ACHN (cell line): ENCODE measurements around the gene RNF34.

Experiments
- DNase-seq: peaks from one replicate; pipeline ENCODE4 v3.0.0-alpha.2; 2015
- in situ Hi-C: cut with HindIII; loops from 2 replicates; pipeline ENCODE4 v1.10.0; 2017; ENCODE audit warnings: low sequenced_read_pairs, low pct_ligation_motif_present, low pct_unique_long_range_greater_than_20kb

RNF34 gene

GRCh38 chr12:121453629-121454028 is 53.7 kb downstream of the RNF34 start:
- no peak for DNase-seq
- in situ Hi-C loops, result no loop called here

DNA sequence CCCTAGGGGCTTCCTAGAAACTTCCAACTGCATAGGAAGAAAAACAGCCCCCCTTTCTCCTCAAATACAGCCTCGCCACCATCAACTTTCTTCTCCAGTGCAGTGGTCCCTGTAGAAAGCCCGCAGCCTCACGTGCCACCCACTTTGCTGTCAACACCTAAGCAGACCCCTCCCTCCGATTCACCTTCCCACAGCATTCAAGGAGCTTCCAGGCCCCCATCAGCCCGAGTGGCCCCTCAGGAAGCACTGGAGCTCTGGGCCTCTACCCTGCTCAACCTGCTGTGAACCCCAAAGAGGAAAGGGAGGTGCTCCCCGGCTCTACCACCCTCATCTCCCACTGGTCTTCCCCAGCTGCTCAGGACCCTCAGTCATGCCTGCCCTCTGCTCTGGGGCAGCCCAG is 55.0 kb downstream of the RNF34 start:
- no peak for DNase-seq
- in situ Hi-C loops, result no loop called here

GRCh38 chr12:121455766-121456420 is 56.0 kb downstream of the RNF34 start:
- DNase-seq, result no peak
- in situ Hi-C loops, result no loop called here

DNA sequence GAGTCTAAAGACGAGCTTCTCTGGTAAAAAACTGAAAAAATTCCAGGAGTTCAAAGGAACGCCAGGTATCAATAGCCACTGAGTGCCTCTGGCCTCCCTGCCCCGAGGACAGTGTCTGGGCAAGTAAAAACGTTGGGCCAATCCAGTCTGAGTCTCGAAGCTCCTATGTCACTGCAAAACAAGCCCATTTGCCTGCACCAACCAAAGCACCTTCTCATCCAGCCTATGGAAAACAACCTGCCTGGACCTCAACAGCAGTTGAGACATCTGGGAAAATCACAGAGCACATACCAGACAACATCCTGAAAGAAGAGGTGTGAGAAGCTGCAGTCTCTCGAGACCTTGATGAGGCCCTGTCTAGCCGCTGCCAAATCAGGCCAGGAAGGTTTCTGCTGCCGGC is 56.6 kb downstream of the RNF34 start:
- in situ Hi-C loops, result no loop called here
- DNase-seq, result no peak

GRCh38 chr12:121461048-121461447 is 61.1 kb downstream of the RNF34 start:
- DNase-seq, result no peak

DNA sequence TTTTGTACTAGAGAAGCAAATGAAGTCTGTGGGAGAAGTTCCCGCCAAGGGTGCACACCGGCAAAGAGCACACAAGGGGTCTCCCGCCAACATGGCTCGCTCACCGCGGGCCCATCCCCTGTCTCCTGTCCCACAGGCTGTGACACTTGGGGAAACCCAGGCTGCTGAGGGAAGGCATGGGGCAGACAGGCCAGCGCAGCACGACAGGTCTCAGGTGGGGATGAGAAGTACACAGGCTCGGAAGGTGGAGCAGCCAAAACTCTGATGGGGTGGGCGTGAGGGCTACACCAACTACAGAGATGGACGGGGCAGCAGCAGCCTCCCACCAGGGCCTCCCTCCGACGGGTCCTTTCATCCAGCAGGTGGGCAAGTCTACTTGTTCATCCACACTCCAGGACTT is 64.4 kb downstream of the RNF34 start:
- in situ Hi-C loops, result no loop called here
- DNase-seq, result no peak

More at GRCh38 chr12:121461048-121461447, 61.1 kb downstream of the RNF34 start:
- in situ Hi-C loops, result no loop called here

- peak; percentile 29 for DNase-seq
- in situ Hi-C loops, result no loop called here
Observed at GRCh38 chr12:121465921-121466793, 66.2 kb downstream of the RNF34 start.

- DNase-seq, result peak; percentile 94
- in situ Hi-C loops, result no loop called here
Observed at GRCh38 chr12:121466794-121467637, 67.1 kb downstream of the RNF34 start.

- in situ Hi-C loops, result no loop called here
- peak; percentile 47 for DNase-seq
Observed at GRCh38 chr12:121467638-121468498, 68.0 kb downstream of the RNF34 start.

DNA sequence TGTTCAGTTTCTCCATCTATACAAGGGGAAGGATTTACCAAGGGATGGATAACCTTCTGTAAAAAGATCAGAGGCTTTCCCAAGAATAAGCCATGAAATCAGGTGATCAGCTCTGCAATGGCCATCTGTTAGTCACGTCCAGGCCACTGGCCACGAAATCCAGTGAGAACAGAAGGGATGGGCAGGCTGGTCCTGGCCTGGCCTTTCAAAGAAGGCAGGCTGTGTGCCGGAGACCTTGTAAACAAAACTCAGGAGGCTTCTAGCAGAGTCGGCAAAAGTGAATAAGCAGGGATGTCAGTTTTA is 68.5 kb downstream of the RNF34 start:
- DNase-seq, result no peak
- in situ Hi-C loops, result no loop called here

DNA sequence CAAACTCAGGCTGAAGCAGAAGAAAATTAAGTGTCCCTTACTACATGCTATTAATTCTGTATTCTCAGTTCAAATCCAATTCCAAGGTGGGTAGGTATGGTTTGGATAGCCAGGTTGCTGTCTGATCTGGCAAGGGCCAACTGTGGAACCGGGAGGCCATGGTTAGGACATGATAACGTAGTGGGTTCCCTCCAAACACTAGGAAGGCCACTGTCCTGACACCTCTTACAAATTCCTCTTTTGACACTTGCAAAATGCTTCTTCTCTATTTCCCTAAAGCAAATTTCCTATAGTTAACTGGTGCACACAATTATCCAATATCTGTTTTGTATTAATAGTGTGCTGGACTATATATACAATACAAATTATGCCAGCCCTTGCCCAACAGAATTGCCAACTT is 70.8 kb downstream of the RNF34 start:
- DNase-seq, result no peak
- in situ Hi-C loops, result no loop called here

GRCh38 chr12:121472150-121472905 is 72.4 kb downstream of the RNF34 start:
- no peak for DNase-seq
- in situ Hi-C loops, result no loop called here
